GM19397 (cell line): Measurements from ENCODE around the gene CORO2B.
"Not testable (repeated sequence)": the region's sequence is repeated elsewhere in the genome, so short reads cannot be mapped to it uniquely, and the experiment has no call there.

Source experiments
- ATAC-seq: cut with Tn5 transposase; IDR thresholded peaks from one replicate; pipeline ENCODE4 v1.9.1; 2021; ENCODE audit warnings: mild to moderate bottlenecking, moderate library complexity; ENCODE audit not compliant: unreplicated experiment

CORO2B gene

GRCh38 chr15:68643216-68643830, 64.5 kb downstream of the CORO2B start:
- no peak for ATAC-seq

- ATAC-seq: no peak
Measured at GRCh38 chr15:68644083-68644904, 65.5 kb downstream of the CORO2B start.

- ATAC-seq: no peak
Measured at GRCh38 chr15:68644996-68645395, 66.2 kb downstream of the CORO2B start.

- ATAC-seq: no peak
Measured at GRCh38 chr15:68646156-68646555, 67.4 kb downstream of the CORO2B start.

GRCh38 chr15:68646696-68647095, 67.9 kb downstream of the CORO2B start:
- ATAC-seq: no peak

GRCh38 chr15:68647361-68647760, 68.6 kb downstream of the CORO2B start:
- not testable (repeated sequence) for ATAC-seq

- no peak for ATAC-seq
Measured at GRCh38 chr15:68650901-68651709, 72.3 kb downstream of the CORO2B start.

- ATAC-seq: no peak
Measured at GRCh38 chr15:68651916-68652525, 73.2 kb downstream of the CORO2B start.

- ATAC-seq: no peak
Measured at GRCh38 chr15:68653031-68653635, 74.3 kb downstream of the CORO2B start.

GRCh38 chr15:68653801-68654200, 75.0 kb downstream of the CORO2B start:
- ATAC-seq: no peak

- no peak for ATAC-seq
Measured at GRCh38 chr15:68654786-68655560, 76.2 kb downstream of the CORO2B start.

GRCh38 chr15:68655686-68656437, 77.1 kb downstream of the CORO2B start:
- ATAC-seq: no peak

- ATAC-seq: no peak
Measured at GRCh38 chr15:68656438-68656739, 77.6 kb downstream of the CORO2B start.

- ATAC-seq: no peak
Measured at GRCh38 chr15:68658151-68658550, 79.4 kb downstream of the CORO2B start.

- ATAC-seq: no peak
Measured at GRCh38 chr15:68658641-68659358, 80.0 kb downstream of the CORO2B start.

- ATAC-seq: no peak
Measured at GRCh38 chr15:68663526-68663925, 84.7 kb downstream of the CORO2B start.

- ATAC-seq: no peak
Measured at GRCh38 chr15:68666120-68666811, 87.5 kb downstream of the CORO2B start.

- no peak for ATAC-seq
Measured at GRCh38 chr15:68666812-68667450, 88.1 kb downstream of the CORO2B start.
